Measurements from ENCODE around the gene FASN.
"Not testable (repeated sequence)": the region's sequence is repeated elsewhere in the genome, so short reads cannot be mapped to it uniquely, and the experiment has no call there.

FASN gene

GRCh38 chr17:82039695-82040299 lies 58.2 kb downstream of the FASN start:
- no peak overlapping the region for H3K4me2 ChIP-seq (ENCODE audit: low read depth, low read length, poor library complexity, severe bottlenecking)
- H3F3A ChIP-seq (ENCODE audit: insufficient read depth), result peaks cover 8% of the 10 kb centered on the region; the same call in 1 of the 2 replicates
- H3K27me3 ChIP-seq (ENCODE audit: low read length), result no peaks in the 10 kb centered on the region
- peaks cover 11% of the 10 kb centered on the region for H3K79me2 ChIP-seq (ENCODE audit: insufficient read depth, low read length)
- H3K9ac ChIP-seq (ENCODE audit: low read length), result no peak overlapping the region
- H3K4me3 ChIP-seq (ENCODE audit: insufficient read depth, low read length, poor library complexity, severe bottlenecking), result no peak overlapping the region
- H3K9me3 ChIP-seq (ENCODE audit: insufficient read depth, low read length), result no peaks in the 10 kb centered on the region
- H4K20me1 ChIP-seq (ENCODE audit: low read depth, low read length), result peaks cover 4% of the 10 kb centered on the region; the same call in 1 of the 2 replicates
- no peak overlapping the region for H2AFZ ChIP-seq (ENCODE audit: low read depth, low read length, severe bottlenecking)
- no peak for TF ChIP-seq CTCF (IDR thresholded peaks at IDR 0.05; ENCODE audit: insufficient read depth, low read length, poor library complexity, severe bottlenecking)
- TF ChIP-seq EZH2phosphoT487 (conservative IDR thresholded peaks at IDR 0.05; ENCODE audit: low read length), result no peak
- no peak overlapping the region for H3K27ac ChIP-seq (ENCODE audit: low read depth, low read length)
- H3K9me2 ChIP-seq (replicated peaks; ENCODE audit: insufficient read depth, low read length), result no peaks in the 10 kb centered on the region
- H3K36me3 ChIP-seq (ENCODE audit: low read length), result no peaks in the 10 kb centered on the region

- H3K9me2 ChIP-seq (replicated peaks; ENCODE audit: insufficient read depth, low read length); H3K4me2 ChIP-seq (ENCODE audit: low read depth, low read length, poor library complexity, severe bottlenecking); H3F3A ChIP-seq (ENCODE audit: insufficient read depth); H3K27ac ChIP-seq (ENCODE audit: low read depth, low read length); H3K9ac ChIP-seq (ENCODE audit: low read length); H3K27me3 ChIP-seq (ENCODE audit: low read length); H3K36me3 ChIP-seq (ENCODE audit: low read length); H3K9me3 ChIP-seq (ENCODE audit: insufficient read depth, low read length); H4K20me1 ChIP-seq (ENCODE audit: low read depth, low read length); H3K4me3 ChIP-seq (ENCODE audit: insufficient read depth, low read length, poor library complexity, severe bottlenecking); H2AFZ ChIP-seq (ENCODE audit: low read depth, low read length, severe bottlenecking): not testable (repeated sequence)
- H3K79me2 ChIP-seq (ENCODE audit: insufficient read depth, low read length), result peaks cover 11% of the 10 kb centered on the region
Observed at GRCh38 chr17:82038796-82039409, 59.1 kb downstream of the FASN start.

GRCh38 chr17:82037889-82038195 lies 60.2 kb downstream of the FASN start:
- H3K9ac ChIP-seq (ENCODE audit: low read length), result peak overlapping the region; percentile 92

More at GRCh38 chr17:82037889-82038195, 60.2 kb downstream of the FASN start:
- peak overlapping the region; percentile 42 for H3K4me3 ChIP-seq (ENCODE audit: insufficient read depth, low read length, poor library complexity, severe bottlenecking)
- no peak overlapping the region for H3K27ac ChIP-seq (ENCODE audit: low read depth, low read length)
- H2AFZ ChIP-seq (ENCODE audit: low read depth, low read length, severe bottlenecking), result peak overlapping the region; percentile 87
- peaks cover 4% of the 10 kb centered on the region; the same call in 1 of the 2 replicates for H4K20me1 ChIP-seq (ENCODE audit: low read depth, low read length)
- TF ChIP-seq CTCF (IDR thresholded peaks at IDR 0.05; ENCODE audit: insufficient read depth, low read length, poor library complexity, severe bottlenecking) (no peak), EZH2phosphoT487 (conservative IDR thresholded peaks at IDR 0.05; ENCODE audit: low read length) (no peak)
- no peaks in the 10 kb centered on the region for H3K27me3 ChIP-seq (ENCODE audit: low read length)
- H3F3A ChIP-seq (ENCODE audit: insufficient read depth), result peaks cover 9% of the 10 kb centered on the region; the same call in 1 of the 2 replicates
- H3K36me3 ChIP-seq (ENCODE audit: low read length), result no peaks in the 10 kb centered on the region
- peaks cover 11% of the 10 kb centered on the region for H3K79me2 ChIP-seq (ENCODE audit: insufficient read depth, low read length)
- no peaks in the 10 kb centered on the region for H3K9me2 ChIP-seq (replicated peaks; ENCODE audit: insufficient read depth, low read length)
- H3K4me2 ChIP-seq (ENCODE audit: low read depth, low read length, poor library complexity, severe bottlenecking), result peak overlapping the region; percentile 96
- H3K9me3 ChIP-seq (ENCODE audit: insufficient read depth, low read length), result no peaks in the 10 kb centered on the region

Data from SU-DHL-6 (cell line).